ENCODE measurements around the gene SLC6A19.

DNA sequence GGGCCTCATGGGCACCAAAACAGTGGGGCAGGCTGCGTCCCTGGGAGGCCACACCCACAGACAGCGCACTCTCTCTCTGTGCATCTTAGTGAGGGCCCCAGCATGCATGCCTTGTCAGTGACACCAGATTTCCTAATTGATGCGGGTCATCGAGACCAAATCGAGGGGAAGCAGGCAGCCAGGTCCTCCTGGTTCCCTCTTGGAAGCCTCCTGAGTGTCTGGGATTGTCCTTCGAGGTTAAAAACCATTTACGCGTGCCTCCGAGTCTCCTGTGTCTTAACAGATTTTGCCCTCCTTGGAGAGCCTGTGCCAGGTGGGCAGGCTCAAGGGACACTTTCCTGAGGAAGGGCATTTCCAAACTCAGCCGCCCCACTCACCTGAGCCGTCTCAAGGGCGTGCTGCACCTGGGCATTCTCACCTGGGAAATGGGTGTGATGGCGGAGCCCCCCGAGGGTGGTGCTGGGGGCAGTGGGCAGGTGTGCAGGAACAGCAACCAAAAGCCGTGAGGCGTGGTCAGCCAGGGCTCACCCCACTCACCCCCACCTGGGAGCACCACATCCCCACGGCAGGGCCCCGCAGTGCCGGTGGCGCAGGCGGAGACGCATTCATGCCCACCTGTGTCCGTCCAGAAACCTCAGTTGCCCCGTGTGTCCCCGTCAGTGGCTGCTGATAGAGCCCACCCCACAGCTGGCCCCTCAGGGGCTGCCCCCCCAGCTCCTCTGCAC lies 2.7 kb downstream of the SLC6A19 start:
- TF ChIP-seq POLR2A (IDR thresholded peaks at IDR 0.05; ENCODE audit: low read depth, low read length) (no peak), TAF1 (IDR thresholded peaks at IDR 0.05; ENCODE audit: borderline replicate concordance, low read depth, low read length) (no peak), POLR2AphosphoS5 (IDR thresholded peaks at IDR 0.05; ENCODE audit: low read depth, low read length) (no peak)

Data from GM12892 (cell line).